Natural killer cell (primary cell): Measurements from ENCODE around the gene CENPC. TPM values are rescaled to one million over a fixed set of nuclear protein-coding genes. Genes with fewer than 3 reads are reported as not detected.

Source experiments
- ATAC-seq, 3 donors: fragments of 150-1000 bp in 2 of 3; fragments of 200-7000 bp in 1 of 3; cut with Tn5 transposase; 1 replicate in 1 of 3; 2 replicates in 2 of 3; pipeline ENCODE4 v1.10.0; 2021; ENCODE audit warnings: mild to moderate bottlenecking in 2 of 3, moderate library complexity in 2 of 3
- DNase-seq, 2 donors: peaks; one replicate each; pipeline versions ENCODE4 v3.0.0 to v3.0.0-alpha.2; 2013 to 2021; ENCODE audit warnings: mixed read lengths in 1 of 2
- H3K27ac ChIP-seq: one replicate; pipeline ENCODE4 v1.5.1; 2013; ENCODE audit warnings: mild to moderate bottlenecking, low read length
- H3K27me3 ChIP-seq: one replicate; pipeline ENCODE4 v1.6.1; 2013; ENCODE audit warnings: low read length; ENCODE audit not compliant: control insufficient read depth, insufficient read depth
- H3K36me3 ChIP-seq: one replicate; pipeline ENCODE4 v1.6.1; 2013; ENCODE audit warnings: low read length; ENCODE audit not compliant: control insufficient read depth, insufficient read depth
- H3K4me1 ChIP-seq: one replicate; pipeline ENCODE4 v1.6.1; 2013; ENCODE audit warnings: low read length; ENCODE audit not compliant: control insufficient read depth, insufficient read depth
- H3K4me3 ChIP-seq: one replicate; pipeline ENCODE4 v1.5.1; 2013; ENCODE audit warnings: low read length
- H3K9me3 ChIP-seq: one replicate; pipeline ENCODE4 v1.6.1; 2013; ENCODE audit warnings: low read length; ENCODE audit not compliant: control insufficient read depth, insufficient read depth
- H3K27ac Mint-ChIP-seq, 2 donors: one replicate each; pipeline ENCODE4 v1.8.0; 2022; ENCODE audit warnings: mild to moderate bottlenecking in 2 of 2, mixed read lengths in 2 of 2, moderate library complexity in 1 of 2
- H3K27me3 Mint-ChIP-seq, 2 donors: one replicate each; pipeline ENCODE4 v1.8.0; 2022; ENCODE audit warnings: low read depth in 2 of 2, mixed read lengths in 2 of 2
- H3K36me3 Mint-ChIP-seq: one replicate; pipeline ENCODE4 v1.8.0; 2022; ENCODE audit warnings: mixed read lengths
- H3K4me1 Mint-ChIP-seq, 2 donors: one replicate each; pipeline ENCODE4 v1.8.0; 2022; ENCODE audit warnings: mixed read lengths in 2 of 2
- H3K4me3 Mint-ChIP-seq: one replicate; pipeline ENCODE4 v1.8.0; 2022; ENCODE audit warnings: mild to moderate bottlenecking, moderate library complexity, mixed read lengths
- H3K9me3 Mint-ChIP-seq, 2 donors: one replicate each; pipeline ENCODE4 v1.8.0; 2022; ENCODE audit warnings: mixed read lengths in 2 of 2
- CTCF ChIP-seq: fragments of 200-600 bp; IDR thresholded peaks from one replicate; pipeline ENCODE4 v1.8.0; 2022; ENCODE audit warnings: antibody characterized with exemption
- WGBS: methylation state at CpG from one replicate; pipeline ENCODE4 v1.1.7; 2013; ENCODE audit warnings: missing lambda C conversion rate; ENCODE audit not compliant: insufficient coverage; 5-methylcytosine and 5-hydroxymethylcytosine counted together
- intact Hi-C: fragments of 100-400 bp; cut with micrococcal nuclease; formaldehyde crosslinking; loops from one replicate; pipeline ENCODE4 v1.14.2; 2022
- total RNA-seq, 4 donors: library from RNA; stranded (reverse); fragments of 120-200 nt in 1 of 4; gene quantifications; one replicate each; pipeline versions ENCODE4 v1.2.3 to v1.2.4, GENCODE V29; 2013 to 2022

The CENPC gene
- total RNA-seq, 3 donors from 2014 or later (not counting 1 experiment from before 2014, with no cell fraction given), result 78.6 to 93.6 (median 91.1) TPM

- Mint-ChIP-seq H3K4me3 (no peak overlapping the region), H3K36me3 (no peaks in the 10 kb centered on the region), H3K27me3 (peaks cover 0 to 3% of the 10 kb centered on the region in 2 donors), H3K27ac (no peak overlapping the region), H3K9me3 (no peaks in the 10 kb centered on the region), H3K4me1 (no peaks in the 10 kb centered on the region)
- DNase-seq (no peak), ATAC-seq (no peak)
- TF ChIP-seq CTCF, result no peak
- H3K36me3 ChIP-seq, result no peaks in the 10 kb centered on the region
- H3K27ac ChIP-seq, result no peak overlapping the region
- WGBS, result 79% methylated on average over 2 of the region's 3 CpGs
- no peak overlapping the region for H3K4me3 ChIP-seq
- H3K4me1 ChIP-seq, result peaks cover 2% of the 10 kb centered on the region
- H3K9me3 ChIP-seq, result no peaks in the 10 kb centered on the region
- intact Hi-C loops, result no loop called here
- H3K27me3 ChIP-seq, result no peaks in the 10 kb centered on the region
These were observed 5.6 kb upstream of the CENPC start for GRCh38 chr4:67550857-67551256.

- H3K27me3 Mint-ChIP-seq, result peaks cover 0 to 2% of the 10 kb centered on the region in 2 donors
- H3K9me3 Mint-ChIP-seq, result no peaks in the 10 kb centered on the region
- H3K4me3 ChIP-seq, result no peak overlapping the region
- no peaks in the 10 kb centered on the region for H3K9me3 ChIP-seq
- no peak overlapping the region for H3K4me3 Mint-ChIP-seq
- no peak for TF ChIP-seq CTCF
- ATAC-seq (no peak), DNase-seq (no peak)
- H3K36me3 Mint-ChIP-seq, result no peaks in the 10 kb centered on the region
- peaks cover 3% of the 10 kb centered on the region for H3K4me1 ChIP-seq
- H3K4me1 Mint-ChIP-seq, result no peaks in the 10 kb centered on the region
- intact Hi-C loops, result no loop called here
- H3K27ac ChIP-seq, result no peak overlapping the region
- no peak overlapping the region for H3K27ac Mint-ChIP-seq
- no peaks in the 10 kb centered on the region for H3K27me3 ChIP-seq
- no peaks in the 10 kb centered on the region for H3K36me3 ChIP-seq
These were observed 5.1 kb upstream of the CENPC start for GRCh38 chr4:67550451-67550850.

GRCh38 chr4:67549123-67549522, 3.8 kb upstream of the CENPC start:
- intact Hi-C loops, result loop anchor here (2.0 to 10.0 kb wide), 3 partner anchors 362 to 796 kb away; no protein-coding TSS in a partner anchor
- no peak overlapping the region for H3K4me3 ChIP-seq
- H3K4me1 ChIP-seq, result peaks cover 3% of the 10 kb centered on the region
- no peak for ATAC-seq
- Mint-ChIP-seq H3K27ac (no peak overlapping the region), H3K4me3 (no peak overlapping the region), H3K9me3 (no peaks in the 10 kb centered on the region), H3K36me3 (no peaks in the 10 kb centered on the region), H3K27me3 (no peaks in the 10 kb centered on the region), H3K4me1 (peaks cover 9 to 10% of the 10 kb centered on the region in 2 donors)
- peak in 1 of 2 donors; percentile 69 for DNase-seq
- no CpG with 5 or more reads among the region's 1 CpG for WGBS
- no peaks in the 10 kb centered on the region for H3K27me3 ChIP-seq
- no peaks in the 10 kb centered on the region for H3K36me3 ChIP-seq
- no peaks in the 10 kb centered on the region for H3K9me3 ChIP-seq
- H3K27ac ChIP-seq, result no peak overlapping the region
- peak; percentile 56 for TF ChIP-seq CTCF

DNA sequence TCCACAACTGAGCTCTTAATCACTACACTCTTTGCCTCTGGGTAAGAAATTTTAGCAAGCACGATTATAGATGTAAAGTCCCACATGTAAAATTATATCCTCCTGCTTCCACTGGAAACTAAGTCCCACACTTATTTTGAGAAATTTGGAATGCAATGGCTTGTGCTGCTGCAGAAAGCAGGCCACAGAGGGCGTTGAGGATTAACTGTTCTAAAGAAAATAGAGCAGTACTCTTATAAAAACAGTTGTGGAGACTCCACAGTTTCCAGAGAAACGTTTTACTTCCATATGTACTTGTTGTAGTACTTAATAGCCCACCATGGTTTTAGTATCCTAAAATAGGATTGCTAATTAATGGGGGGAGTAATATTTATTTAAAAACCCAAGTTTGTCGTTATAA, 1.7 kb upstream of the CENPC start:
- peak overlapping the region; percentile 53 for H3K4me3 Mint-ChIP-seq
- TF ChIP-seq CTCF, result no peak
- Histone ChIP-seq H3K27me3 (no peaks in the 10 kb centered on the region), H3K4me3 (no peak overlapping the region), H3K4me1 (peaks cover 3% of the 10 kb centered on the region), H3K9me3 (no peaks in the 10 kb centered on the region), H3K36me3 (peaks cover 17% of the 10 kb centered on the region), H3K27ac (no peak overlapping the region)
- H3K27me3 Mint-ChIP-seq, result no peaks in the 10 kb centered on the region
- WGBS, result 81% methylated on average over 2 of the region's 4 CpGs
- intact Hi-C loops, result loop anchor here (5.0 to 10.0 kb wide), 2 partner anchors 630 to 798 kb away; no protein-coding TSS in a partner anchor
- peak overlapping the region in 1 of 2 donors; percentile 26 for H3K27ac Mint-ChIP-seq
- peaks cover 8% of the 10 kb centered on the region for H3K36me3 Mint-ChIP-seq
- no peaks in the 10 kb centered on the region for H3K9me3 Mint-ChIP-seq
- no peak for ATAC-seq
- DNase-seq, result no peak
- peaks cover 30 to 31% of the 10 kb centered on the region in 2 donors for H3K4me1 Mint-ChIP-seq
